Measurements from ENCODE around the gene DARS1.
"Not testable (repeated sequence)": the region's sequence is repeated elsewhere in the genome, so short reads cannot be mapped to it uniquely, and the experiment has no call there.

The DARS1 gene

GRCh38 chr2:135890835-135891234 is 94.6 kb downstream of the DARS1 start:
- Histone ChIP-seq H3K4me3 (no peak overlapping the region), H3K27ac (no peak overlapping the region)
- TF ChIP-seq, protein P1, sequence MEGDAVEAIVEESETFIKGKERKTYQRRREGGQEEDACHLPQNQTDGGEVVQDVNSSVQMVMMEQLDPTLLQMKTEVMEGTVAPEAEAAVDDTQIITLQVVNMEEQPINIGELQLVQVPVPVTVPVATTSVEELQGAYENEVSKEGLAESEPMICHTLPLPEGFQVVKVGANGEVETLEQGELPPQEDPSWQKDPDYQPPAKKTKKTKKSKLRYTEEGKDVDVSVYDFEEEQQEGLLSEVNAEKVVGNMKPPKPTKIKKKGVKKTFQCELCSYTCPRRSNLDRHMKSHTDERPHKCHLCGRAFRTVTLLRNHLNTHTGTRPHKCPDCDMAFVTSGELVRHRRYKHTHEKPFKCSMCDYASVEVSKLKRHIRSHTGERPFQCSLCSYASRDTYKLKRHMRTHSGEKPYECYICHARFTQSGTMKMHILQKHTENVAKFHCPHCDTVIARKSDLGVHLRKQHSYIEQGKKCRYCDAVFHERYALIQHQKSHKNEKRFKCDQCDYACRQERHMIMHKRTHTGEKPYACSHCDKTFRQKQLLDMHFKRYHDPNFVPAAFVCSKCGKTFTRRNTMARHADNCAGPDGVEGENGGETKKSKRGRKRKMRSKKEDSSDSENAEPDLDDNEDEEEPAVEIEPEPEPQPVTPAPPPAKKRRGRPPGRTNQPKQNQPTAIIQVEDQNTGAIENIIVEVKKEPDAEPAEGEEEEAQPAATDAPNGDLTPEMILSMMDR (IDR thresholded peaks at IDR 0.05) = no peak
- no peak for DNase-seq (ENCODE audit: low spot score)

- no peak overlapping the region for H3K27ac ChIP-seq
- H3K4me3 ChIP-seq = no peak overlapping the region
- TF ChIP-seq, protein P1 (IDR thresholded peaks at IDR 0.05) = no peak
- no peak for DNase-seq (ENCODE audit: low spot score)
These were observed 95.3 kb downstream of the DARS1 start for GRCh38 chr2:135890149-135890548.

DNA sequence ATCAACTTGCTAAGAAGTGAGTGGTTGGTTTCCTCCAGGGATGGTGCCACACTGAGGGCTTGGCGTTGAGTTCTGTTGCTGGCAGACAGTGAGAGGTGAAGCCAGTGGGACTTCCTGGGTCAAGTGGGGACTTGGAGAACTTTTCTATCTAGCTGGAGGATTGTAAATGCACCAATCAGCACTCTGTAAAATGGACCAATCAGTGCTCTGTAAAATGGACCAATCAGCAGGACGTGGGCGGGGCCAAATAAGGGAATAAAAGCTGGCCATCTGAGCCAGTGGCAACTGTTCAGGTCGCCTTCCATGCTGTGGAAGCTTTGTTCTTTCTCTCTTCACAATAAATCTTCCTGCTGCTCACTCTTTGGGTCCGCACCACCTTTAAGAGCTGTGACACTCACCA is 96.8 kb downstream of the DARS1 start:
- not testable (repeated sequence) for DNase-seq (ENCODE audit: low spot score); H3K27ac ChIP-seq; H3K4me3 ChIP-seq

GRCh38 chr2:135885709-135886108 is 99.7 kb downstream of the DARS1 start:
- no peak overlapping the region for H3K4me3 ChIP-seq
- no peak overlapping the region for H3K27ac ChIP-seq
- no peak for DNase-seq (ENCODE audit: low spot score)
- TF ChIP-seq, protein P1 (IDR thresholded peaks at IDR 0.05) = no peak

GRCh38 chr2:135882415-135882814 is 103.0 kb downstream of the DARS1 start:
- Histone ChIP-seq H3K4me3 (no peak overlapping the region), H3K27ac (no peak overlapping the region)
- TF ChIP-seq, protein P1 (IDR thresholded peaks at IDR 0.05) = no peak
- no peak for DNase-seq (ENCODE audit: low spot score)

DNA sequence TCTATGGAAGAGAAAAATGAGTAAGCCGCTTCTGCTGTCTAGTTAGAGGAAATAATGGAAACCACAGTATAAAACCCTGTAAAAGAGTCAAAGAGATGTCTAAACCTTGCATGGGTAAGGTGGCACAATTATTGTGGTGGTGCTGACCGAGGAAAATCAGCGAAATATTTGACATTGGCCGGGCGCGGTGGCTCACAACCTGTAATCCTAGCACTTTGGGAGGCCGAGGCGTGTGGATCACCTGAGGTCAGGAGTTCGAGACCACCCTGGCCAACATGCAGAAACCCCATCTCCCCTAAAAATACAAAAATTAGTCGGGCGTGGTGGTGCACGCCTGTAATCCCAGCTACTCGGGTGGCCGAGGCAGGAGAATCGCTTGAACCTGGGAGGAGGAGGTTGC is 108.7 kb downstream of the DARS1 start:
- peak overlapping the region; percentile 74 to 80 for H3K27ac ChIP-seq
- not testable (repeated sequence) for DNase-seq (ENCODE audit: low spot score)
- peak overlapping the region; percentile 70 for H3K4me3 ChIP-seq

DNA sequence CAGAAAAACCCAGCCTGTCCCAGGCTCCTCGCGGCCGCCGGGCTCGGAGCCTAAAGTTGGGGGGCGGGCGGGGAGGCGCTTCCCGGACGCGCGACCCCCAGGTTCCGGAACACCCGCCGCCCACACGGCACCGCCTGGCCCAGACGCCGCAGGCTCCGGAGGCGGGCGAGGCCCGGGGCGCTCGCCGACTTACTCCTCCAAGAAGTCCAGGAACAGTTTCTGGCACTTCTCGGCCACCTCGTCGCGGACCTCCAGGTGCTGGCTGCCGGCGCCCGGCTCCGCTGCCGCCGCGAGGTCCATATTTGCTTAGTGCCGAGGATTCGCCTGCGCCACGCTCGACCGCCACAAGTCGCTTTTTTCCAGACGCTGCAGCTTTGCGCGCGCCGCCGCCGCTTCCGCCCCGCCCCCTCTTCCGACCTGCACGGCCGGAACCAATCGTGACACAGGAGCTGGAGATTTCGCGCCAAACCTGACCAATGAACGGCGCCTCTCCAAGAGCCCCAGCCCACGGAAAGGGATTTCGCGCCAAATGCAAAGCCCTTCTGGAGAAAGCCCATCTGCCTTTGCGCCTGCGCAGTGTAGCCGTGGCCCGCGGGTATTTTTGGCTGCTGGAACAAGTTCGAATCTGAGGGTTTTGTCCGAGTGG is 109.2 kb downstream of the DARS1 start, which contains the start of gene MCM6:
Gene MCM6 (minus strand): TSS at position 378 of the 646 bp plus-strand sequence. CDS start 78 bp downstream, at position 300.
- DNase-seq (ENCODE audit: low spot score) = peak; percentile 99
- peak within 1 kb of the TSS; percentile 74 to 80 for H3K27ac ChIP-seq
- TF ChIP-seq, protein P1 (IDR thresholded peaks at IDR 0.05) = no peak

GRCh38 chr2:135875491-135876065 is 109.8 kb downstream of the DARS1 start:
- Histone ChIP-seq H3K27ac (peak overlapping the region; percentile 74 to 80), H3K4me3 (peak overlapping the region; percentile 70)
- TF ChIP-seq, protein P1 (IDR thresholded peaks at IDR 0.05) = no peak
- peak; percentile 76 for DNase-seq (ENCODE audit: low spot score)

More for the DNA sequence above, 109.2 kb downstream of the DARS1 start, which contains the start of gene MCM6:
- peak within 1 kb of the TSS; percentile 70 for H3K4me3 ChIP-seq
